Heart left ventricle (tissue), 16 donors: ENCODE results near the gene PIK3AP1. TPM values are rescaled to one million over a fixed set of nuclear protein-coding genes. Genes with fewer than 3 reads are reported as not detected.
A peak's percentile ranks its signal among the peaks of the same experiment; 100 is the strongest.

Source experiments
- ATAC-seq, 4 donors: fragments of 200-7000 bp; cut with Tn5 transposase; one replicate each; pipeline ENCODE4 v1.9.1; 2020 to 2022; ENCODE audit warnings: moderate library complexity in 4 of 4, mild to moderate bottlenecking in 3 of 4, moderate number of reproducible peaks in 1 of 4
- DNase-seq, 5 donors: peaks; one replicate each; pipeline ENCODE4 v3.0.0-alpha.2; 2020
- H3K27ac ChIP-seq, 12 donors: fragments of 200-600 bp; sonication (generic) in 4 of 12; one replicate each; pipeline versions ENCODE4 v1.5.0 to v1.8.0; 2016 to 2022; ENCODE audit warnings: mild to moderate bottlenecking in 2 of 12
- H3K27me3 ChIP-seq, 9 donors: fragments of 200-600 bp; sonication (generic) in 2 of 9; one replicate each; pipeline versions ENCODE4 v1.5.1 to v1.8.0; 2016 to 2022; ENCODE audit warnings: mild to moderate bottlenecking in 3 of 9
- H3K36me3 ChIP-seq, 9 donors: fragments of 200-600 bp; sonication (generic) in 2 of 9; one replicate each; pipeline versions ENCODE4 v1.5.0 to v1.8.0; 2018 to 2022; ENCODE audit warnings: mild to moderate bottlenecking in 2 of 9
- H3K4me1 ChIP-seq, 12 donors: fragments of 200-600 bp; sonication (generic) in 4 of 12; one replicate each; pipeline versions ENCODE4 v1.5.0 to v1.8.0; 2016 to 2022; ENCODE audit warnings: mild to moderate bottlenecking in 3 of 12
- H3K4me3 ChIP-seq, 12 donors: fragments of 200-600 bp; sonication (generic) in 4 of 12; one replicate each; pipeline versions ENCODE4 v1.5.0 to v1.8.0; 2017 to 2022; ENCODE audit warnings: mild to moderate bottlenecking in 9 of 12, moderate library complexity in 4 of 12
- H3K9me3 ChIP-seq, 12 donors: fragments of 200-600 bp; sonication (generic) in 4 of 12; one replicate each; pipeline versions ENCODE4 v1.5.0 to v1.8.0; 2016 to 2022; ENCODE audit warnings: mild to moderate bottlenecking in 1 of 12
- CTCF ChIP-seq, 12 donors: fragments of 200-600 bp; sonication (generic) in 4 of 12; IDR thresholded peaks; one replicate each; pipeline versions ENCODE4 v1.5.0 to v1.8.0; 2018 to 2022; ENCODE audit warnings: antibody characterized with exemption in 12 of 12, mild to moderate bottlenecking in 5 of 12
- POLR2A ChIP-seq, 2 donors: fragments of 450-650 bp; IDR thresholded peaks; one replicate each; pipeline ENCODE4 v1.6.1; 2017; ENCODE audit warnings: antibody characterized with exemption in 2 of 2, mild to moderate bottlenecking in 2 of 2, moderate library complexity in 2 of 2
- WGBS, 4 donors: extraction: QIAGEN DNeasy Blood & Tissue Kit in 2 of 4; methylation state at CpG; one replicate each; pipeline versions ENCODE4 v1.1.5 to v1.1.7; 2013 to 2018; 5-methylcytosine and 5-hydroxymethylcytosine counted together
- intact Hi-C, 10 donors: fragments of 100-400 bp; cut with DNase I; formaldehyde crosslinking; loops; one replicate each; pipeline versions ENCODE4 v1.11.1 to v1.14.2; 2022
- polyA plus RNA-seq, 2 donors: library from polyadenylated mRNA; stranded (reverse); fragments of 200-250 nt; gene quantifications; one replicate each; pipeline ENCODE4 v1.2.3, GENCODE V29; 2013
- total RNA-seq, 9 donors: library from RNA; depleted of rRNA in 2 of 9; stranded (reverse); fragments of >200 nt in 2 of 9; fragmentation: NEBNext Ultra II Directional in 3 of 9; extraction: Animal tissue kit (Norgen Biotek cat#: 25700) in 3 of 9; gene quantifications; one replicate each; pipeline versions ENCODE4 v1.1.0 to v1.2.4, GENCODE V29; 2016 to 2023
- donor health status: ischemic (EF 13 %, LVEDD 7.1; RV severe dilation, severe dysfunction).
- donor health status: healthy with polysubstance abuse.
- donor health status: DM: no; HTN: yes; CAD: no.
- donor health status: DM: no; HTN: no; CAD: no.
- donor health status: ischemic (EF 25% LVEDD 6.9; RV normal size, moderate dysfunction).
- donor health status: ischemic (EF 25% LVEDD 5.7; RV mildly dilated, moderate dysfunction).
- donor health status: healthy.
- donor health status: DM: yes; HTN: yes; CAD: no.
- donor health status: ischemic (EF 35%, LVEDD 5.7; RV mildly dilated, moderate dysfunction).
- donor health status: nonischemic (EF 11% LVEDD 7.7; RV severe dilation, severe dysfunction).
- donor health status: DM: yes; HTN: yes; CAD: no.
- donor health status: PGD.
- donor health status: ischemic (EF 29% LVEDD 5.4; RV normal size, mild dysfunction).
- donor health status: nonischemic (EF 23%, LVEDD 6.1; RV moderate dilation, normal function).

The PIK3AP1 gene
- total and polyA plus RNA-seq, 11 donors: 1.3 to 37.9 (median 4.4) TPM

DNA sequence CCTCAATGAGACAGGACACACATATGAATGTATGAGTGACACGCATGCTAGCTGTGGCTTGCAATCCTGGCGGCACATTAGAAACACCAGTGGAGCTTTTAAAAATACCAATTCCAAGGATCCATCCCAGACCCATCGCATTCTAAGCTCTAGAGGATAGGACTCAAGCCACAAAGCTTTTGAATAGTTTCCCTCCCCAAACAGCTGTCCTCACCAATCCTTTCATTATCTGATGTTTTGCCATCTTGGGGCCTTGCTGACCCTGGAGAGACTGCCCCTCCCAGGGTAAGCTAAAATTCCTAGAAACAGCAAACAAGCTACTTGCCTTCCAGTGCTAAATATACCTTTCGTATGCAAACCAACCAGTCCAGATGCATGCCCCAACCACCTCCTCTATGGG lies 124.6 kb downstream of the PIK3AP1 start:
- Histone ChIP-seq H3K36me3 (peaks cover 0 to 35% (median 0%) of the 10 kb centered on the region in 9 donors), H3K27me3 (no peaks in the 10 kb centered on the region), H3K4me3 (no peak overlapping the region), H3K4me1 (peaks cover 0 to 6% (median 0%) of the 10 kb centered on the region in 12 donors), H3K9me3 (no peaks in the 10 kb centered on the region), H3K27ac (no peak overlapping the region)
- no peak for DNase-seq
- no peak for ATAC-seq
- intact Hi-C loops: no loop called here
- no peak for TF ChIP-seq POLR2A (IDR thresholded peaks at IDR 0.05)
- TF ChIP-seq CTCF (IDR thresholded peaks at IDR 0.05): no peak
- 93 to 98% (median 96%) methylated on average over 4 of the region's 4 CpGs for WGBS, 4 donors

DNA sequence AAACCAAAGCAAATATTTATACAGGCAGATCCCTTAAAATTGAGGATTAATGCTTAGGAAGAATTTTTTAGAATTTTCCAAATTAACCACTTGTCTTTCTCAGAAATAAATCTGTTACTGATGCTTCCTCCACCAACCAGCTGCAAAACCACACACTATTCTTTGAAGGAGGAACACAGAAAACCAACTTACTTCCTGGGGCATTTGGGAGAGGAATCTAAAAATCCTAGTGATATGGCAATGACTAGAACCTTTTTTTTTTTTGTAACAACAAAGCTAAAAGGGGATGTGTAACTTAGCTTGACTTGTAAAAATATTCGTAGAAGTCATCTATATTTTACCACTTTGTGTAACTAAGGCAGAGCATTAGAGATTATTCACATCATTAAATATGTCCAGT lies 128.4 kb downstream of the PIK3AP1 start:
- TF ChIP-seq POLR2A (IDR thresholded peaks at IDR 0.05) (no peak), CTCF (IDR thresholded peaks at IDR 0.05) (no peak)
- H3K4me3 ChIP-seq: no peak overlapping the region
- H3K27ac ChIP-seq: no peak overlapping the region
- H3K36me3 ChIP-seq: peaks cover 0 to 22% (median 0%) of the 10 kb centered on the region in 9 donors
- DNase-seq (no peak), ATAC-seq (no peak)
- peaks cover 0 to 20% (median 11%) of the 10 kb centered on the region in 12 donors for H3K4me1 ChIP-seq
- intact Hi-C loops: no loop called here
- no peaks in the 10 kb centered on the region for H3K27me3 ChIP-seq
- no peaks in the 10 kb centered on the region for H3K9me3 ChIP-seq
- 81 to 89% (median 86%) methylated on average over 1 of the region's 1 CpG for WGBS, 4 donors

GRCh38 chr10:96588616-96589419 lies 131.5 kb downstream of the PIK3AP1 start:
- peaks cover 0 to 3% (median 0%) of the 10 kb centered on the region in 9 donors for H3K36me3 ChIP-seq
- WGBS, 4 donors: 68 to 73% (median 71%) methylated on average over 5 of the region's 5 CpGs
- TF ChIP-seq POLR2A (IDR thresholded peaks at IDR 0.05) (no peak), CTCF (IDR thresholded peaks at IDR 0.05) (no peak)
- no peaks in the 10 kb centered on the region for H3K27me3 ChIP-seq
- no peak for ATAC-seq
- H3K4me1 ChIP-seq: peaks cover 5 to 40% (median 32%) of the 10 kb centered on the region in 12 donors
- peak overlapping the region in 2 of 12 donors; percentile 98 to 100 for H3K27ac ChIP-seq
- intact Hi-C loops: loop anchor here in 4 of 10 donors (5.0 to 10.0 kb wide), 3 partner anchors 243 to 454 kb away; partner anchors contain the start of genes LCOR (in 4 of the 4) and ZNF518A (in 1 of the 4)
- no peak for DNase-seq
- H3K9me3 ChIP-seq: no peaks in the 10 kb centered on the region
- H3K4me3 ChIP-seq: no peak overlapping the region

DNA sequence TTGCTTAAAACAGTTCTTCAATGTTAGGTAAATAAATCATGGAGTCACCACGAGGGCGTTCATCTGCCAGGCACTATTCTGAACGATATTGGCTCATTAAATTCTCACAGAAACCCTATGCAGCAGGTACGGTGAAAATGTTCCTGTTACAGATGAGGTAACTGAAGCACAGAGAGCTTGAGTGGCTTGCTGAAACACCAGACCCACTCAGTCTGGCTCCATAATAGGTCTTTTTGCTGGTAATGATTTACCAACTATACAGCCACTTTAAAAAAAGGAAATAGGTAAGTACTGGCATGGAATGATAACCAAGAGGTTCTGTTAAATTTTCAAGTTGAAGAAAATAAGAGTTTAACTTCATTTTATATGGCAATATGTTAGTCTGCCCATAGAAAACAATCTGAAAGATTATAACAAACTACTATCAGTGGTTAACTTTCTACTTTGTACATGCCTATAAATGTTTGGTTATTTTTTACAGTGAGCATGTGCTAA lies 132.2 kb downstream of the PIK3AP1 start:
- Histone ChIP-seq H3K27ac (peak overlapping the region in 11 of 12 donors; percentile 98 to 100 (median 99)), H3K36me3 (no peaks in the 10 kb centered on the region), H3K4me1 (peaks cover 6 to 47% (median 36%) of the 10 kb centered on the region in 12 donors), H3K9me3 (no peaks in the 10 kb centered on the region), H3K27me3 (no peaks in the 10 kb centered on the region), H3K4me3 (peak overlapping the region in 9 of 12 donors; percentile 66 to 99 (median 90))
- no peak for TF ChIP-seq POLR2A (IDR thresholded peaks at IDR 0.05)
- no peak for TF ChIP-seq CTCF (IDR thresholded peaks at IDR 0.05)
- intact Hi-C loops: loop anchor here in 4 of 10 donors (5.0 to 10.0 kb wide), 3 partner anchors 244 to 453 kb away; partner anchors contain the start of genes LCOR (in 4 of the 4) and ZNF518A (in 1 of the 4)
- DNase-seq (no peak), ATAC-seq (no peak)
- WGBS, 4 donors: 53 to 65% (median 58%) methylated on average over 4 of the region's 4 CpGs
